HPDE6-E6E7 (cell line): ENCODE measurements around the gene AATF.

Source experiments
- DNase-seq: peaks from one replicate; pipeline ENCODE4 v3.0.0; 2011; ENCODE audit warnings: missing footprints; ENCODE audit errors: extremely low spot score

Gene AATF

DNA sequence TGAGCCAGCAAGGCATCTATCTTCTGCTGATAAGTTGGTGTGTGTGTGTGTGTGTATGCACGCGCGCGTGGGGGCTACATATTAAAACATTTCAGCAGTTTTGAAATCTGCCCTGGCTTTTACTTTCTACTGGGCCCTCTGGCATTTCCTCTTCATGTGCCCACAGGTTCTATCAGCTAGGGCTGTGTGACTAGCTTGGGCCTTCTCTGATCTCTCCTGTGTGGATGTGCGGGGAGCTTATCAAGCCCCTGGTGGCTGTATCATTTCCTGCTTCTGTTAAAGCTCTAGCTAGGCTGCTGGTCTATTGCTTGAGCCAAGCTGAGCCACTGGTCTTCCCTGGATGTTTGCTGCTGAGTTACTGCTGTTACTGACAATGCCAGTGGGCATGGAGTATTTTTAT is 132.5 kb downstream of the AATF start:
- no peak for DNase-seq

DNA sequence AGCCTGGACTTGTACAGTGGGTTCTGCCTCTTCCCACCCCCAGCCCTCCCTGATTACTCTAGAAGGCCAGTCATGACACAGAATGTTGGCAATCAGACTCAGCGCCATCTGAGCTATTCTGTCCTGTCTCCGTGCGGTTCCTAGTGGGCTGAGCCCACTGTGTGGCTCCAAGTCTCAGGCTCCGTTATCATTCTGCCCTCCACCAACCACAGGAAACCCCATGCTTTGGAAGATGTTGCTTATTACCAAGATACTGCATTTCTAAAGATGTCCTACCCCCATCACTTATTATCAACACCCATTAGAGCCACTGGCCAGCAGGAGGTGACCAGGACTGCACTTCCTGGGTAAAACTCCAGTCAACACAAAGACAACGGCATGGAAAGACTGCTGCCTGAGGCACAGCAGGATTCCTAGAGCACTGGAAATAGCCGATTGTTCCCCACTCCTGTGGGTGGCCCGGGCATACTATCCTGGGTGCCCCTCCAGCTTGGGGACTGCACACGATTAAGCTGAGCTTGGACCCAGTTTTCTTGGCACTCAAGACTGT is 133.6 kb downstream of the AATF start:
- DNase-seq, result no peak

- no peak for DNase-seq
These were observed 134.2 kb downstream of the AATF start for GRCh38 chr17:37082985-37083384.

DNA sequence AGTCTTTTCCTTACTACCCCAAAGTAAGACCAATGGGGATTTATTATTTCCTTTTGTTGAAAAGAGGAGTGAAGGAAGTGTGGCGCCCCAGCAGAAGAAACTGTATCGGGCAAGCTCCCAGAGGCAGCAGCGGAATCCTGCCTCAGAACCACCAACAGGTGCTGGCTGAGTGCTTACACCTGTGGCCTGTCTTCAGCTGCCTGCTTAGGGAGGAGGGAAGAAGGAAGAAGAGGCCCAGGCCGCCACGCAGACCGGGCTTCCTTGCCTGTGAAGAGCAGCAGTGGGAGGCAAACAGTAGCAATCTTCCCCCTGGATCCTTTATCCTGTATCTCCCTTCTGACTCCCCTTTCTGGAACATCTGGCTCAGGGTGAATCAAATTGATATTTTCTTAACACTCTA is 134.7 kb downstream of the AATF start:
- no peak for DNase-seq

- no peak for DNase-seq
These were observed 135.6 kb downstream of the AATF start for GRCh38 chr17:37084372-37084771.

- no peak for DNase-seq
These were observed 137.6 kb downstream of the AATF start for GRCh38 chr17:37086334-37086733.

DNA sequence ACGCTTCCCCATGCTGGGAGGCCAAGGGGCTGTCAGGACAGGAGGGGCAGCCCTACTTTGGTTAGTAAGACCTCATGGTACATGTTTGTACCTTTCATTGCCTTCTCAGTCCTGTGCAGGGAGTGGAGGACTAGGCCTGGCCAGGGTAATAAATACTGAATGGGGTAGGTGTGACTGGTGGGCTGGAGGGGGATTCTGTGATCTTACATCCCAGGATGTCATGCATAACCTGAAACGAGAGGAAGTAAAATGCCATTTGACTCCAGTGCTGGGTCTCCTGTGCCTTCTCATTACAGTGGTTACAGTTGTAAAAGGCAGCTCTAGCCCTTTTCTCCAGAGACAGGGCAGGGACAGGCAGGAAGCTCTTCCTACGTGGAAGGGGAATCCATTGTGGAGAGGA is 138.2 kb downstream of the AATF start:
- DNase-seq, result no peak

- DNase-seq, result no peak
These were observed 138.9 kb downstream of the AATF start for GRCh38 chr17:37087683-37088082.

DNA sequence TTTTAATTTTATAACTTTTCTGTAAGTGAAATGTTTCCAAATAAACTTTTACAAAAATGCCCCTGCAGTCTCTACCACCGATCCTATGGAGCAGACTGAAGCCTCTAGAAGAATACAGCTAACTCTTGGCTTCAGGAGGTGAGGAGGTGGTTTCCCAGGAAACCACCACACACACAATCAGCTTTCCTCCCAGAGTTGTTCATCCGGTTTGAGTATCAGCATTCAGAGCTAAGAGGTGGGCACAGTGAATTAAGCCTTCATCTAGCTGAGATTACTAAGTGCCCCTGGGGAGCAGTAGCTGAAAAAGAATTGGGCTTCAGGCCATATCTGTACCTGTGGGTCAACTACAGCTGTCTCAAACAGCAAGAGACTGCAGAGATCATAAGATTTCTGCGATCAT is 139.7 kb downstream of the AATF start:
- DNase-seq, result no peak

GRCh38 chr17:37088913-37089312 is 140.2 kb downstream of the AATF start:
- DNase-seq, result no peak

DNA sequence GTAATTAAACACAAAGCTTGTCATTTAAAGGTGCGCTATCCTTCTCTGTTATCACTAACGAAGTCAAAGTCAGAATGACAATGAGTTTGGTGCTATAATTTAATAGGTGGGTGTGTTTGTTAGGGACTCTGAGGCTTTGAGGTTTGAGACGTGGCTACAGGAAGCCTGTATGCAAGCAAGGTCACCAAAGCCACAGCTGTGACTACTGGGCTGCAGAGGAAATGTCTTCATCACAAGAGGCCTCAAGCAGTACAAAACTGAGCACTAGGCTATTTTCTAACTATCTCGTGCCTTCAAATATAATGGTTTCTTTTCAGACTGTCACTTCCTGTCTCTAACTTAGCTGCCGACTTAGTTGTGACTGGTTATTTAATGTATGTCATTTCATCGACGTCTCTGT is 141.2 kb downstream of the AATF start:
- DNase-seq, result no peak

DNA sequence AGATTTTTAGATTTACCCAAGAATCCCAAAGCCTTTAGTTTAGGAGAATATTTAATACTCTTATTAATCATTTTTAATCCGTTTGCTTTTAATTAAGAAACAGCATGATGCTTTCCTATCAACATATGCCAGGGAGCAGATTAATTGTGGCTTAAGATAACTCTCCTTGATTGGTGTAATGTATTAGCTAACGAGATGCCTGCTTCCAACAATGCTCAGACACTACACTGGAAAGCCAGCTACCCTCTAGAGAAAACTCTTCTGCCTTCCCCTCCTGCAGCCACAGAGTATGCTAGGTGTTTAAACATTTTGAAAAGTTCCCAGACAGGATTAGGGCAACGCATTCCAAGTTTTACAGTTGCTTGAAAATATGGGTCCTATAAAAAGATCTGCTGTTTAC is 142.2 kb downstream of the AATF start:
- no peak for DNase-seq

DNA sequence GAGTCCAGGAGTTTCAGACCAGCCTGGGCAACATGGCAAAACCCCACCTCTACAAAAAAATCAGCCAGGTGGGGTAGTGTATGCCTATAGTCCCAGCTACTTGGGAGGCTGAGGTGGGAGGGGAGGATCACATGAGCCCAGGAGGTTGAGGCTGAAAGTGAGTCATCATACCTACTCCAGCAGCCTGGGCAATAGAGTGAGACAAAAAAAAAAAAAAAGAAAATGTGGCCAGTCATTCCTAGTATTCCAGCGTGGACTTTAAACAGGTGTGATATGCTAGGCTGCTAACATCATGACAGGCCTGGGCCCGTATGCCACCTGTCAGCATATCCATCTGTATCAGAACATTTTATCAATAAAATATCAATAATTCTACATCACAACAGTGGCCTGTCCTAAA is 143.3 kb downstream of the AATF start:
- DNase-seq, result no peak

- DNase-seq, result no peak
These were observed 143.9 kb downstream of the AATF start for GRCh38 chr17:37092701-37093100.

- no peak for DNase-seq
These were observed 145.6 kb downstream of the AATF start for GRCh38 chr17:37094391-37094790.

GRCh38 chr17:37096071-37096470 is 147.3 kb downstream of the AATF start:
- DNase-seq, result no peak

- no peak for DNase-seq
These were observed 148.4 kb downstream of the AATF start for GRCh38 chr17:37097154-37097553.

DNA sequence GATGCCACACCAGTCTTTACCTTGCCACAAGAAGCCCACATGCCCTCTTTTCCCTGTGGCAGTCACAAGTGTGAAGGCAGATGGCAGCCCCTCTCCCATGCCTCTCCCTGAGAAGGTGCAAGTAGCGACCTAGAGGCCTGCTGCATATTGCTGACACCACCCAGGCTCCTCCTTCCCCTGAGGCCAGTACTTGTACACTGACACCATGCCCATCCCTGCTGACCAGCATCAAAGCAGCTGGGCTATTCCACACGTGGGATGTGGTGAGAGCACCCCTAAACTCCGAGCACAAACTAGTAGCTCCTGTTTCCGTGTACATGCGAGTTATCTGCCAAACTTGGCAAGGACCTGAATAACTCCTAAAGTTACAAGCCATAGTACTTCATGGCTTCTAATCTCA is 149.4 kb downstream of the AATF start:
- DNase-seq, result no peak

GRCh38 chr17:37098910-37099664 is 150.3 kb downstream of the AATF start:
- no peak for DNase-seq

- no peak for DNase-seq
These were observed 151.5 kb downstream of the AATF start for GRCh38 chr17:37100231-37100630.

DNA sequence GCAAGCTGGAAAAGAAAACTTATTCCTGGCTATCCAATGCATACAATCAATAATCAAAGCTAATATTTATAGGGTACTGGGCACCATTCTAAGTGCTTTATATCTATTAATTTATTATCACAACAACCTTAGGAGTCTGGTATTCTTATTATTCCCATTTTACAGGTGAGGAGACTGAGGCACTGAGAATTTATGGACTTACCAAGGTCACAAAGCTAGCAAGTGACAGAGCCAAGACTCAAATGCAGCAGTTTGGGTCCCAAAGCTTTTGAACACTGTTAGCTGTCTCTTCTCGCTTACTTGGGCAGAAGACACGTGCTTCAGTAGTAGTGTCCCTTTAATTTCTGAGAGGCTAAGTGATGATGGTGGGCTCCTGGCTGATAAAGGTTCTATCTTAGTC is 152.6 kb downstream of the AATF start:
- DNase-seq, result no peak

DNA sequence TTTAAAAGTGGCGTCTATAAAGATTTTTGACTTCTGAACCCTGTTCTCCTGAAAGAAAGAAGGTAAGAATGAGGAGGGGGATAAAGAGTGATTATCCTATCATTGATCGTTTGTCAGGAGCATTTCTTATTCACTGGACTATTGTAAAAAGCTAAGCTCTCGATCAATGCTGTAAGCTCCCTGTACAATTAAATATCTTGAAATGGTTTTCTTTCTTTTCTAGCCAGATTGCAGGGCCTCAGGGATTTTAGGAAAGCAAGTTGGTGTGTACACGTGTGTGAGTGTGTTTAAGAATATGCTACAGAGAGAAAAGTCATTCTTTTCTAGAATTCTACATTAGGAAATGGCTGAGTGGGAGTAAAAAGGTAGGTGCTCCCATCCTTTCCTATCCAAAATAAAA is 154.5 kb downstream of the AATF start:
- DNase-seq, result no peak

DNA sequence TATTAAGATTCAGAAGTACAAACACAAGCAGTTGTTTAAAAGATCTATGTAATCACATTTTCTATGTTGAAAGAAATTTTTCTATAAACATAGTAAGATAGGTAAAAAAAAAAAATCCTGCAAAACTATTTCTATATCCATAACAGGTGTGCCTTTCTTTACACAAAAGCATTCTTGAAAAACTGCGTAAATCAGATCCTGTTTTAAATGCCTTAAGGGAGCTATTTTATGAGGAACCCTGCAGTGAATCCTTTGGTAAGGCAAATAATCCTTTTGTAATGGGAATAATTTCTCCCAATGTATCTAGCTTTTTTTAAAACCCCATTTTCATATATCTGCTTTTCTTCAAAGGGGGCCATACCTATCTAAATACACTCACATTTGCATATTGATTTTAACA is 157.3 kb downstream of the AATF start:
- no peak for DNase-seq
